ENCODE results near the gene CAMSAP1. TPM values are rescaled to one million over a fixed set of nuclear protein-coding genes. Genes with fewer than 3 reads are reported as not detected.

The CAMSAP1 gene
- total and polyA plus RNA-seq, 2 of the 4 experiments (the other 2 are of a cell fraction) = 8.2 to 19.5 TPM

- in situ Hi-C loops (cut with MboI; ENCODE audit: low sequenced_read_pairs) (no loop called here), intact Hi-C loops (cut with micrococcal nuclease) (no loop called here), dilution Hi-C loops (cut with HindIII; ENCODE audit: low sequenced_read_pairs, unreplicated experiment) (no loop called here)
- no peak overlapping the region for H3K9ac ChIP-seq (ENCODE audit: low read depth, low read length)
- no peak overlapping the region for H2BK5ac ChIP-seq (ENCODE audit: low read depth, low read length, poor library complexity, severe bottlenecking)
- WGBS, 2 experiments (ENCODE audit: extremely low coverage in 2 of 2, insufficient read length in 1 of 2) = 58% methylated on average over 6 of the region's 20 CpGs; no CpG with 5 or more reads in 1 of the 2 experiments
- ATAC-seq (ENCODE audit: low read depth) (no peak), DNase-seq (no peak)
- no peak overlapping the region for H3K4me2 ChIP-seq (ENCODE audit: low read depth, low read length)
- CTCF ChIA-PET = no interaction called here
- H3K4me3 ChIP-seq (ENCODE audit: insufficient read depth, low read depth, low read length) = no peak overlapping the region
- no TSS peak for BruUV-seq (replicated peaks)
- H2BK120ac ChIP-seq (ENCODE audit: low read depth, low read length) = no peak overlapping the region
- no peaks in the 10 kb centered on the region for H3K9me1 ChIP-seq (ENCODE audit: insufficient read depth, low read length)
- no peak overlapping the region for H2AK5ac ChIP-seq (ENCODE audit: low read depth, low read length)
- H3K9me3 ChIP-seq (ENCODE audit: control insufficient read depth, insufficient read depth, low read length) = peaks cover 9% of the 10 kb centered on the region
- no peak overlapping the region for H3K14ac ChIP-seq (replicated peaks; ENCODE audit: low read depth, low read length)
- no peak overlapping the region for H2BK20ac ChIP-seq (ENCODE audit: low read depth, low read length)
- H3K79me1 ChIP-seq (ENCODE audit: low read depth in 1 of 2, low read length in 2 of 2) = no peaks in the 10 kb centered on the region
- POLR2A ChIA-PET (ENCODE audit: unreplicated experiment) = no interaction called here
- no peak overlapping the region for H3K56ac ChIP-seq (ENCODE audit: extremely low read depth, insufficient read depth, low read length)
- H3K4me1 ChIP-seq (ENCODE audit: control insufficient read depth, insufficient read depth, low read length) = no peaks in the 10 kb centered on the region
- H4K91ac ChIP-seq (ENCODE audit: insufficient read depth, low read depth, low read length) = no peak overlapping the region
- TF ChIP-seq CEBPB (IDR thresholded peaks at IDR 0.05; ENCODE audit: low read depth, low read length) (no peak), RAD21 (IDR thresholded peaks at IDR 0.05; ENCODE audit: low read length) (no peak), POLR2A (IDR thresholded peaks at IDR 0.05; ENCODE audit: low read depth, low read length) (no peak), ELK1 (IDR thresholded peaks at IDR 0.05; ENCODE audit: borderline replicate concordance, low read depth, low read length) (no peak), NFE2L2 (IDR thresholded peaks at IDR 0.05; ENCODE audit: low read depth, low read length) (no peak), SMC3 (IDR thresholded peaks at IDR 0.05; ENCODE audit: low read depth, low read length) (no peak), BHLHE40 (IDR thresholded peaks at IDR 0.05; ENCODE audit: low read depth, low read length) (no peak), RFX5 (IDR thresholded peaks at IDR 0.05; ENCODE audit: low read depth, low read length) (no peak), USF2 (IDR thresholded peaks at IDR 0.05; ENCODE audit: low read depth, low read length) (no peak), MAFK (IDR thresholded peaks at IDR 0.05; ENCODE audit: low read depth, low read length) (no peak), RCOR1 (IDR thresholded peaks at IDR 0.05; ENCODE audit: insufficient replicate concordance, low read length) (no peak), FOS (IDR thresholded peaks at IDR 0.05; ENCODE audit: low read depth, low read length) (no peak), MAZ (IDR thresholded peaks at IDR 0.05; ENCODE audit: borderline replicate concordance, low read depth, low read length) (no peak), CHD1 (IDR thresholded peaks at IDR 0.05; ENCODE audit: low read depth, low read length) (no peak)
- H2AK9ac ChIP-seq (replicated peaks; ENCODE audit: low read depth, low read length, poor library complexity) = no peak overlapping the region
- H2BK15ac ChIP-seq (ENCODE audit: low read depth, low read length) = no peak overlapping the region
- no peak overlapping the region for H4K8ac ChIP-seq (ENCODE audit: low read depth in 2 of 2, low read length in 2 of 2)
- H3K18ac ChIP-seq (ENCODE audit: low read depth, low read length) = no peak overlapping the region
- H4K20me1 ChIP-seq (ENCODE audit: insufficient read depth, low read length) = no peaks in the 10 kb centered on the region
- H3K27me3 ChIP-seq (ENCODE audit: control insufficient read depth, insufficient read depth, low read length) = no peaks in the 10 kb centered on the region
- no peak overlapping the region for H4K5ac ChIP-seq (ENCODE audit: low read depth, low read length)
- H3K4ac ChIP-seq (ENCODE audit: low read depth, low read length) = no peak overlapping the region
- no peaks in the 10 kb centered on the region for H3K36me3 ChIP-seq (ENCODE audit: control insufficient read depth, insufficient read depth, low read length)
- H3K23ac ChIP-seq (ENCODE audit: low read depth, low read length) = no peak overlapping the region
- H3K27ac ChIP-seq (ENCODE audit: insufficient read depth, low read length) = no peak overlapping the region
- H2AFZ ChIP-seq (replicated peaks; ENCODE audit: low read length, poor library complexity) = no peak overlapping the region
Measured at GRCh38 chr9:135761150-135761844, 146.0 kb downstream of the CAMSAP1 start.

All from IMR-90 (cell line).